GM21825 (cell line): ENCODE measurements around the gene PDCD2L.
"Not testable (repeated sequence)": the region's sequence is repeated elsewhere in the genome, so short reads cannot be mapped to it uniquely, and the experiment has no call there.

Experiments used
- ATAC-seq: cut with Tn5 transposase; IDR thresholded peaks from one replicate; pipeline ENCODE4 v1.9.1; 2021; ENCODE audit warnings: mild to moderate bottlenecking, moderate library complexity; ENCODE audit not compliant: unreplicated experiment

Gene PDCD2L

DNA sequence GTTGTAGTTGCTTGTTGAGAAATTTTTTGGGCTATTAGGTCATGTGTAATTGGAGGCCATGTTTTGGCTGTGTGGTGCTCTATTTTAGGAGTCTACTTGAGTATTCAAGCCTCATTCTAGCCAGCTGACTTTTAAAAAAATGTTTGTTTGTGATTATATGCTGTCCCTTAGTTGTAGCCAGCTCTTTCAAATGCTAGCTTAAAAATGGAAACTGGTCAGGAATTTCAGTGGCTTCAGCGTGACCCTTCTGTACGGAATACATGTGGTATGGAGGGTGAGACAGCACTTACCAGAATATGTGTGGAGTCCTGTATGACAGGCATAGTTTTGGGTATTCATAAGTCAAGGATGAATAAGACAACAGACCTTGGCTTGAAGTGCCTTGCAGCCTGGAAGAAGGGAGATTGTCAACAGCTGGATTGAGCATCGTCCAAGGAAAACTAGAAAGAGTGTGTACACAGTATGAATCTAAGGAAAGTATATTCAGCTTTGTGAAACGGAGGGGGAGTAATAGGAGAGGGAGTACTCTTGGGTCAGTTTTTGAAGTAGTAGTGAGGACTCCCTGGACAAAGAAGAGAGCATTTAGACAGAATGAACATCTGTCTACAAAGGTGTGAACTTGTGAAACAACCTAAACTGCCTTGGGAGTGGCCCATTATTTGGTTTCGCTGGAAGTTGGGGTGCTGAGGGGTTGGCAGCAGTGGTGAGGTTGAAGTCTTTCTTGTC is 57.3 kb downstream of the PDCD2L start:
- ATAC-seq: no peak

DNA sequence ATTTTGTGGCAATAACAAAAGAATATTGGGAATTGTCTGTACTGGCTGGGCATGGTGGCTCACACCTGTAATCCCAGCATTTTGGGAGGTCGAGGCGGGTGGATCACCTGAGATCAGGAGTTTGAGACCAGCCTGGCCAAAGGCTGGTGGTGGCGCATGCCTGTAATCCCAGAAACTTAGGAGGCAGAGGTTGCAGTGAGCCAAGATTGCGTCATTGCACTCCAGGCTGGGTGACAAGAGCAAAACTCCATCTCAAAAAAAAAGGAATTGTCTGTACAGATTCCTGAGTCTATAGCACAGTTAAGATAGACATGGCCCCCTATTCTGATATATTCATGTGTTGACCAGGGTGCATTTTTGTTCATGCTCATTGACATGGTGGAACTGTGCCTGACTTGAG is 60.6 kb downstream of the PDCD2L start:
- not testable (repeated sequence) for ATAC-seq

DNA sequence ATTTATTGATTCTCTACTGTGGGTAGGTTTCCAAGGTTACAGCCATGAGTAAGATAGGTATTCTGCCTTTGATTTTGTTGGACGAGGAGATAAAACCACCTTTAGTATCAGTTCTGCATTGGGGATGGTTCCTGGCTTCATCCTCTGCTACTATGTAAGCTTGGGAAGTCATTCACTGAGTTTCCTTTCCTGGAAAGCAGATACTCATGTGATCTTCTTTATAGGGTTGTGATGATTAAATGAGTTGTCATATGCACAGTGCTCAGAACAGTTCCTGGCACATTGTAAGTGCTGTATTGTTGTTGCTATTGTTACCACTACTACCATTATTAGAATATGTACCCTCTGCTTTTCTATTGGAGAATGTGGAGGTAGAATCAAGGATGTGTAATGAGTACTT is 64.2 kb downstream of the PDCD2L start:
- ATAC-seq: no peak

DNA sequence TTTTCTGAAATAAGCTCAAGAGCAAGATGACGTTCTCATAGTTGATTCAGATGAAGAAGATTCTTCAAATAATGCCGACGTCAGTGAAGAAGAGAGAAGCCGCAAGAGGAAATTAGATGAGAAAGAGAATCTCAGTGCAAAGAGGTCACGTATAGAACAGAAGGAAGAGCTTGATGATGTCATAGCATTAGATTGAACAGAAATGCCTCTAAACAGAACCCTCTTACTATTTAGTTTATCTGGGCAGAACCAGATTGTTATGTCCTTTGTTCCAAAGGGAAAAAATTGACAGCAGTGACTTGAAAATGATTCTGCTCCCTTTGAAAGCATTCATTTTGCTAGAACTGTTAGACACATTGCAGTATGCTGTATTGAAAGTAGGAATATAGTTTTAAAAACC is 64.8 kb downstream of the PDCD2L start:
- ATAC-seq: not testable (repeated sequence)

DNA sequence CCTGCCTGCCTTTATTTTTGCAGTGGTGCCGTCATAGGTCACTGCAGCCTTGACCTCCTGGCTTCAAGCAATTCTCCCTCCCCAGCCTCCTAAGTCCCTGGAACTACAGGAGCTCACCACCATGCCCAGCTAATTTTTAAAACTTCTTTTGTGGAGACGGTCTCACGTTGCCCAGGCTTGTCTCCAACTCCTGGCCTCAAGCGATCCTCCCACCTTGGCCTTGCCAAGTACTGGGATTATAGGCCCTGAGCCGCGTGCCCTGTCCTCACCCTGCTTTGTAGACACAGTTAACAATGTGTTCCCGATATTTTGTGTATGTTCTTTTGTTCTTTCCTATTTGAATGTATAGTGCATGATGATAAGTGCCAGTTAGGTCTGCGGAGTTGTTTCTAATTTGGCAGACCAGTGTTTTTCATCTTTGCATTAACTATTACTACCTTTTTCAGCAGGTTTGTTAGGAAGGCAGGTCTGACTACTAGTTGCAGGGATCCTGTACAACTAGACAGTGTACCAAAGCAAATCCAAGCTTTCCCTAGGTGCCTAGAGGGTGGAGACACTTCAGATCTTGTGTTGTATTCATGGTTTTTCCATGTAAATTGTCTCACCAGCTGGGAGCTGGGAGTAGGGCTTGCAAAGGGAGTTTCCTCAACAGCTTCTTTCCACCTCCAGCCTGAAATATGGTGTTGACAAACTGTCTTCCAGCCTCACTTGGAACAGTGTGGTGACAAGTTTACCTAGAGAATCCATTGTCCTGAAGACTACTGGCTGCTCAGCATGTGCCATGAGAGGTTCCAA is 67.9 kb downstream of the PDCD2L start:
- no peak for ATAC-seq

DNA sequence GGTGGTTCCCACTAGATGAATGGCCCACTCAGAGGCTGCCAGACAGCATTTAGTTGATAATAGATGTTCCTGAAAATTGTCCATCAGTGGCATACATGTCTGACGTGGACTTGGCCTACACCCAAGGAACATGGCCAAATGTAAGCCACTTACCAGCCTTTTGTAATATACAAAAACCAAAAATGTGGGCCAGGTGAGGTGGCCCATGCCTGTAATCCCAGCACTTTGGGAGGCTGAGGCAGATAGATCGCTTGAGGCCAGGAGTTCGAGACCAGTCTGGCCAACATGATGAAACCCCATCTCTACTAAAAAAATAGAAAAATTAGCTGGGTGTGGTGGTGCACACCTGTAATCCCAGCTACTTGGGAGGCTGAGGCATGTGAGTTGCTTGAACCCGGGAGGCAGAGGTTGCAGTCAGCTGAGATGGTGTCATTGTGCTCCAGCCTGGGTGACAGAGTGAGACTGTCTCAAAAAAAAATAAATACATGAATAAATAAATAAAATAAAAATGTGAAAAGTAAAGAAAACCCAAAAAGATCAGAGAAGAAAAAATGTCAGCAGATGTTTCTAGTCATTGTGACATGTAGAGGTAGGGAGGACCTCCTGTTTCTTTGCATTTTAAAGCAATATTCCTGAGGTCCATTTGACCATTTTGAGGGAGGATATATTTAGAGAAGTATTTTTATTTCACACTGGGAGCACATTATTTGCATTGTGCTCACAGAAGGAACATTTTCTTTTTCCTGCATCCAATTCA is 70.2 kb downstream of the PDCD2L start:
- no peak for ATAC-seq

DNA sequence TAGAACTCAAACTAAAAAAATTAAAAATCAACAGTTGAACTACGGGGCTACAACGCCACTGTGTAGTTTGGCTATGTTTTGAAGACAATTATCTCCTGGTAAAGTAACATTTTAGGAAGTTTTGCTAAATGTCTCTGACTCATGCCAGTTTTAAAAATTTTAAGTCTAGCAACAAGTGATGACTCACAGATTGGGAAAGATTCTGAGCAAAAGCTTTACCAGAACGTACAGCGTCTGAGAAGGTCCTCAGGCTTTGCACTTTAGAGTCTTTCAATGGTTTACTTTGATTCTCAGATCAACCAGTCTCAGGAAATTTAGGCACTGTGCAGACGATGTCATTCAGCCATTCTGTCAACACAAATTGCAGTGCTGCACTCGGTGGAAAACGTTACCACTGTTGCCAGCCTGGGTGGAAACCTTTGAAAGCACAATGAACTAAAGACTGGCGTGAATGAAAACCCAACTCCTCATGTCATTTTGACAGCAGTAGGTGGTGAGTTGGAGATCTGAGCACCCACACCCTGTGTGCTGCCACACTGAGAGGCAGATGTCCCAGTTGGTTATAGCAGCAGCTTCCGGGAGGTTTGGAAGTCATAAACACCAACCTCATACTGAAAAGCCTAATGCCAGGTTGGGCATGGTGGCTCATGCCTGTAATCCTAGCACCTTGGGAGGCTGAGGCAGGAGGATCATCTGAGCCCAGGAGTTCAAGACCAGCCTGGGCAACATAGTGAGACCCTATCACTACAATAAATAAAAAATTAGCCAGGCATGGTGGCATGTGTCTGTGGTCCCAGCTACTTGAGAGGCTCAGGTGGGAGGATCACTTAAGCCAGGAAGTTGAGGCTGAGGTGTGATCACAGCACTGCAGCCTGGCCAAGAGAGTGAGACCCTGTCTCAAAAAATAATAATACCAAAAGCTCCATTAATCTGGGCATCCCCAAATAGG is 71.1 kb downstream of the PDCD2L start:
- ATAC-seq: no peak
